ENCODE results near the gene NDUFS3.

NDUFS3 gene

DNA sequence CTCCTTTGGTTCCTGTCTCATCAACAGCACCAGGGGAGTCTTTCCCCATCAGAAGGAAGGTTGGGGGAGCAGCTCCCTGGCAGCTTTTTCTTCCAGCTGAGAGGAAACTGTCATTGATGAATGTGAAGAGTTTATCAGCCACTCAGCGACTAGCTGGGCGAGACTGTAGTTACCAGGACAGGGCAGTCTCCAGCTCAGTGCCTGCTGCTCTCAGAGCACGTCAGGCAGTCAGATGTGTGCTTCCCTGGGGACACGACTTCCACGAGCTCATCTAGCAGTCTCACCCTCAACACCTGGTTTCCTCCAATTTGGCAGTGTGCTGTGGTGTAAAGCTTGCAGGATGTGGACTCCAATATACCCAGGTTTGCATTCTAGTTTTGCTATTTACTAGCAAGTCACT lies 27.9 kb downstream of the NDUFS3 start:
- Histone ChIP-seq H3K9me3 (ENCODE audit: control insufficient read depth, insufficient read depth, low read depth, low read length) (no peaks in the 10 kb centered on the region), H3K4me1 (ENCODE audit: control insufficient read depth, insufficient read depth, low read length) (no peaks in the 10 kb centered on the region), H3K36me3 (ENCODE audit: control insufficient read depth in 2 of 2, insufficient read depth in 1 of 2, low read length in 2 of 2) (peaks cover 0 to 15% of the 10 kb centered on the region in 2 experiments; a peak in 1 of 3 replicates), H3K4me3 (ENCODE audit: low read depth, low read length) (no peak overlapping the region), H3K27ac (ENCODE audit: extremely low read depth, low read depth, low read length) (no peak overlapping the region)
- CTCF ChIA-PET = interaction anchor here (0.7 to 2.5 kb wide), 2 partner anchors 10 to 395 kb away, joined by 3 to 14 read pairs; no protein-coding TSS in a partner anchor
- POLR2A ChIA-PET = no interaction called here
- TF ChIP-seq, protein P1, sequence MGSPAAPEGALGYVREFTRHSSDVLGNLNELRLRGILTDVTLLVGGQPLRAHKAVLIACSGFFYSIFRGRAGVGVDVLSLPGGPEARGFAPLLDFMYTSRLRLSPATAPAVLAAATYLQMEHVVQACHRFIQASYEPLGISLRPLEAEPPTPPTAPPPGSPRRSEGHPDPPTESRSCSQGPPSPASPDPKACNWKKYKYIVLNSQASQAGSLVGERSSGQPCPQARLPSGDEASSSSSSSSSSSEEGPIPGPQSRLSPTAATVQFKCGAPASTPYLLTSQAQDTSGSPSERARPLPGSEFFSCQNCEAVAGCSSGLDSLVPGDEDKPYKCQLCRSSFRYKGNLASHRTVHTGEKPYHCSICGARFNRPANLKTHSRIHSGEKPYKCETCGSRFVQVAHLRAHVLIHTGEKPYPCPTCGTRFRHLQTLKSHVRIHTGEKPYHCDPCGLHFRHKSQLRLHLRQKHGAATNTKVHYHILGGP (tag by site-specific recombination; IDR thresholded peaks at IDR 0.05) = no peak
- TF ChIP-seq SP7 (tag by site-specific recombination; IDR thresholded peaks at IDR 0.05) = no peak
- TF ChIP-seq ZNF2 (tag by site-specific recombination; IDR thresholded peaks at IDR 0.05) = no peak
- TF ChIP-seq ZIC2 (tag by site-specific recombination; IDR thresholded peaks at IDR 0.05) = peak; percentile 39

DNA sequence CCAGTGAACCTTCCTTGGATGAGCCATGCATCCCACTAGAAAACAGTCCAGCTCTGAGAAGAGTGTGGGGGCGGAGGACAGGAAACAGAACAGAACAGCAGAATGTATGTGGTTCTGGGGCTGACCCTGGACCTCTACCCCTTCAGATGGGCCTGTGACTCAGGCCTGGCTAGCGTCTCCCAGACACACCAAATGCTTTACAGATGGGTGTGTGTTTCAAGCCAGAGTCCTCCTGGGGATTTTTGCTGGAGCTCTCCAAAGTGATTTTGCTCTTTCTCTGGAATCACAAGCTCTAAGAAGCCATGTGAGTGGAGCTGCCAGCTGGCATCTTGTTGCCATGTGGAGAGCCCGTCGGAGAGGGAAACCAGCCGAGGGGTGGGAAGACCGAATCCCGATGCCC lies 28.5 kb downstream of the NDUFS3 start:
- H3K4me1 ChIP-seq (ENCODE audit: control insufficient read depth, insufficient read depth, low read length) = no peaks in the 10 kb centered on the region
- no peaks in the 10 kb centered on the region for H3K9me3 ChIP-seq (ENCODE audit: control insufficient read depth, insufficient read depth, low read depth, low read length)
- ChIA-PET POLR2A (interaction anchor here (1.6 kb wide), 1 partner anchor 29 kb away, joined by 3 read pairs; the partner anchor contains the start of genes KBTBD4 and NDUFS3), CTCF (interaction anchor here (2.5 kb wide), 1 partner anchor 10 kb away, joined by 14 read pairs; no protein-coding TSS in a partner anchor)
- H3K36me3 ChIP-seq (ENCODE audit: control insufficient read depth in 2 of 2, insufficient read depth in 1 of 2, low read length in 2 of 2) = peaks cover 0 to 15% of the 10 kb centered on the region in 2 experiments; a peak in 1 of 3 replicates
- H3K4me3 ChIP-seq (ENCODE audit: low read depth, low read length) = no peak overlapping the region
- no peak overlapping the region for H3K27ac ChIP-seq (ENCODE audit: extremely low read depth, low read depth, low read length)
- TF ChIP-seq BCL11A (tag by site-specific recombination; IDR thresholded peaks at IDR 0.05; ENCODE audit: low read depth) = no peak
- TF ChIP-seq ZNF391 (tag by site-specific recombination; IDR thresholded peaks at IDR 0.05; ENCODE audit: borderline replicate concordance, low read depth) = no peak
- no peak for TF ChIP-seq ZNF792 (tag by site-specific recombination; IDR thresholded peaks at IDR 0.05)
- TF ChIP-seq, protein P2, sequence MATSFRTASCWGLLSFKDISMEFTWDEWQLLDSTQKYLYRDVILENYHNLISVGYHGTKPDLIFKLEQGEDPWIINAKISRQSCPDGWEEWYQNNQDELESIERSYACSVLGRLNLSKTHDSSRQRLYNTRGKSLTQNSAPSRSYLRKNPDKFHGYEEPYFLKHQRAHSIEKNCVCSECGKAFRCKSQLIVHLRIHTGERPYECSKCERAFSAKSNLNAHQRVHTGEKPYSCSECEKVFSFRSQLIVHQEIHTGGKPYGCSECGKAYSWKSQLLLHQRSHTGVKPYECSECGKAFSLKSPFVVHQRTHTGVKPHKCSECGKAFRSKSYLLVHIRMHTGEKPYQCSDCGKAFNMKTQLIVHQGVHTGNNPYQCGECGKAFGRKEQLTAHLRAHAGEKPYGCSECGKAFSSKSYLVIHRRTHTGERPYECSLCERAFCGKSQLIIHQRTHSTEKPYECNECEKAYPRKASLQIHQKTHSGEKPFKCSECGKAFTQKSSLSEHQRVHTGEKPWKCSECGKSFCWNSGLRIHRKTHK (tag by site-specific recombination; IDR thresholded peaks at IDR 0.05) = no peak

DNA sequence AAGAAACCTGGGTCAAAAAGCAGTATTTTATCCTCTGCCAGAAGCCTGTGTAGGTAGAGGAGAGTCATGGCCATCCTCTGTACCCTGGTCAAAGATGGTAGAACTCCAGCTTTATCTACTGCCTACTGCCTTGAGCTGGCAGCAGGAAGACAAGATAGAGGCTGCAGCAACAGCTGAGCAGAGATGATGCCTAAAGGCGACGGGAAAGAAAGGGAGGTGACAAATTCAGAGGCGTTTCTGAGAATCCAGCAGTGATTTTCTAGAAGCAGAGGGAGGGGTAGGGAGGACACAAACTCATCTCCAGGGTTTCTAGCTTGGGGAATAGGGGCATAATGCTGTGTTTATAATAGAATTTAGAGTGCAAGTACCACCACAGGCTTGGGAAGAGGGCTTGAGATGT lies 30.8 kb downstream of the NDUFS3 start:
- no peaks in the 10 kb centered on the region for H3K9me3 ChIP-seq (ENCODE audit: control insufficient read depth, insufficient read depth, low read depth, low read length)
- POLR2A ChIA-PET = interaction anchor here (1.0 kb wide), 1 partner anchor 11 kb away, joined by 3 read pairs; no protein-coding TSS in a partner anchor
- H3K4me1 ChIP-seq (ENCODE audit: control insufficient read depth, insufficient read depth, low read length) = no peaks in the 10 kb centered on the region
- no peak overlapping the region for H3K27ac ChIP-seq (ENCODE audit: extremely low read depth, low read depth, low read length)
- no peak overlapping the region for H3K4me3 ChIP-seq (ENCODE audit: low read depth, low read length)
- CTCF ChIA-PET = interaction anchor here (0.6 kb wide), 1 partner anchor 151 kb away, joined by 3 read pairs; no protein-coding TSS in a partner anchor
- peaks cover 0 to 15% of the 10 kb centered on the region in 2 experiments; a peak in 2 of 3 replicates for H3K36me3 ChIP-seq (ENCODE audit: control insufficient read depth in 2 of 2, insufficient read depth in 1 of 2, low read length in 2 of 2)
- TF ChIP-seq, protein P3, sequence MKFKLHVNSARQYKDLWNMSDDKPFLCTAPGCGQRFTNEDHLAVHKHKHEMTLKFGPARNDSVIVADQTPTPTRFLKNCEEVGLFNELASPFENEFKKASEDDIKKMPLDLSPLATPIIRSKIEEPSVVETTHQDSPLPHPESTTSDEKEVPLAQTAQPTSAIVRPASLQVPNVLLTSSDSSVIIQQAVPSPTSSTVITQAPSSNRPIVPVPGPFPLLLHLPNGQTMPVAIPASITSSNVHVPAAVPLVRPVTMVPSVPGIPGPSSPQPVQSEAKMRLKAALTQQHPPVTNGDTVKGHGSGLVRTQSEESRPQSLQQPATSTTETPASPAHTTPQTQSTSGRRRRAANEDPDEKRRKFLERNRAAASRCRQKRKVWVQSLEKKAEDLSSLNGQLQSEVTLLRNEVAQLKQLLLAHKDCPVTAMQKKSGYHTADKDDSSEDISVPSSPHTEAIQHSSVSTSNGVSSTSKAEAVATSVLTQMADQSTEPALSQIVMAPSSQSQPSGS (tag by site-specific recombination; IDR thresholded peaks at IDR 0.05; ENCODE audit: low read depth) = no peak
- TF ChIP-seq SCRT2 (tag by site-specific recombination; IDR thresholded peaks at IDR 0.05) (no peak), GLIS1 (tag by site-specific recombination; IDR thresholded peaks at IDR 0.05) (no peak), ZNF23 (tag by site-specific recombination; IDR thresholded peaks at IDR 0.05; ENCODE audit: borderline replicate concordance) (no peak), SP2 (tag by site-specific recombination; IDR thresholded peaks at IDR 0.05) (no peak), ZNF785 (tag by site-specific recombination; IDR thresholded peaks at IDR 0.05) (no peak), ZNF747 (tag by site-specific recombination; IDR thresholded peaks at IDR 0.05) (no peak), ZNF670 (tag by site-specific recombination; IDR thresholded peaks at IDR 0.05; ENCODE audit: low read depth) (no peak), ZNF555 (tag by site-specific recombination; conservative IDR thresholded peaks at IDR 0.05) (no peak), ZNF791 (tag by site-specific recombination; IDR thresholded peaks at IDR 0.05) (no peak), ZNF416 (tag by site-specific recombination; IDR thresholded peaks at IDR 0.05) (no peak), ZBTB48 (tag by site-specific recombination; IDR thresholded peaks at IDR 0.05) (no peak), ZNF768 (tag by site-specific recombination; IDR thresholded peaks at IDR 0.05) (no peak)
- TF ChIP-seq, protein P4, sequence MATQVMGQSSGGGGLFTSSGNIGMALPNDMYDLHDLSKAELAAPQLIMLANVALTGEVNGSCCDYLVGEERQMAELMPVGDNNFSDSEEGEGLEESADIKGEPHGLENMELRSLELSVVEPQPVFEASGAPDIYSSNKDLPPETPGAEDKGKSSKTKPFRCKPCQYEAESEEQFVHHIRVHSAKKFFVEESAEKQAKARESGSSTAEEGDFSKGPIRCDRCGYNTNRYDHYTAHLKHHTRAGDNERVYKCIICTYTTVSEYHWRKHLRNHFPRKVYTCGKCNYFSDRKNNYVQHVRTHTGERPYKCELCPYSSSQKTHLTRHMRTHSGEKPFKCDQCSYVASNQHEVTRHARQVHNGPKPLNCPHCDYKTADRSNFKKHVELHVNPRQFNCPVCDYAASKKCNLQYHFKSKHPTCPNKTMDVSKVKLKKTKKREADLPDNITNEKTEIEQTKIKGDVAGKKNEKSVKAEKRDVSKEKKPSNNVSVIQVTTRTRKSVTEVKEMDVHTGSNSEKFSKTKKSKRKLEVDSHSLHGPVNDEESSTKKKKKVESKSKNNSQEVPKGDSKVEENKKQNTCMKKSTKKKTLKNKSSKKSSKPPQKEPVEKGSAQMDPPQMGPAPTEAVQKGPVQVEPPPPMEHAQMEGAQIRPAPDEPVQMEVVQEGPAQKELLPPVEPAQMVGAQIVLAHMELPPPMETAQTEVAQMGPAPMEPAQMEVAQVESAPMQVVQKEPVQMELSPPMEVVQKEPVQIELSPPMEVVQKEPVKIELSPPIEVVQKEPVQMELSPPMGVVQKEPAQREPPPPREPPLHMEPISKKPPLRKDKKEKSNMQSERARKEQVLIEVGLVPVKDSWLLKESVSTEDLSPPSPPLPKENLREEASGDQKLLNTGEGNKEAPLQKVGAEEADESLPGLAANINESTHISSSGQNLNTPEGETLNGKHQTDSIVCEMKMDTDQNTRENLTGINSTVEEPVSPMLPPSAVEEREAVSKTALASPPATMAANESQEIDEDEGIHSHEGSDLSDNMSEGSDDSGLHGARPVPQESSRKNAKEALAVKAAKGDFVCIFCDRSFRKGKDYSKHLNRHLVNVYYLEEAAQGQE (tag by site-specific recombination; IDR thresholded peaks at IDR 0.05) = no peak
- TF ChIP-seq, protein P5, sequence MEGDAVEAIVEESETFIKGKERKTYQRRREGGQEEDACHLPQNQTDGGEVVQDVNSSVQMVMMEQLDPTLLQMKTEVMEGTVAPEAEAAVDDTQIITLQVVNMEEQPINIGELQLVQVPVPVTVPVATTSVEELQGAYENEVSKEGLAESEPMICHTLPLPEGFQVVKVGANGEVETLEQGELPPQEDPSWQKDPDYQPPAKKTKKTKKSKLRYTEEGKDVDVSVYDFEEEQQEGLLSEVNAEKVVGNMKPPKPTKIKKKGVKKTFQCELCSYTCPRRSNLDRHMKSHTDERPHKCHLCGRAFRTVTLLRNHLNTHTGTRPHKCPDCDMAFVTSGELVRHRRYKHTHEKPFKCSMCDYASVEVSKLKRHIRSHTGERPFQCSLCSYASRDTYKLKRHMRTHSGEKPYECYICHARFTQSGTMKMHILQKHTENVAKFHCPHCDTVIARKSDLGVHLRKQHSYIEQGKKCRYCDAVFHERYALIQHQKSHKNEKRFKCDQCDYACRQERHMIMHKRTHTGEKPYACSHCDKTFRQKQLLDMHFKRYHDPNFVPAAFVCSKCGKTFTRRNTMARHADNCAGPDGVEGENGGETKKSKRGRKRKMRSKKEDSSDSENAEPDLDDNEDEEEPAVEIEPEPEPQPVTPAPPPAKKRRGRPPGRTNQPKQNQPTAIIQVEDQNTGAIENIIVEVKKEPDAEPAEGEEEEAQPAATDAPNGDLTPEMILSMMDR (tag by site-specific recombination; IDR thresholded peaks at IDR 0.05) = no peak

All from HEK293 (cell line).